ENCODE data around the gene ATAD3B. TPM values are rescaled to one million over a fixed set of nuclear protein-coding genes. Genes with fewer than 3 reads are reported as not detected.
"Not testable (repeated sequence)": the region's sequence is repeated elsewhere in the genome, so short reads cannot be mapped to it uniquely, and the experiment has no call there.

ATAD3B gene
- total RNA-seq, 1 donor from 2014 or later = 42.6 TPM

- not testable (repeated sequence) for DNase-seq (ENCODE audit: low spot score)
Measured at GRCh38 chr1:1480488-1480867, 8.9 kb downstream of the ATAD3B start.

GRCh38 chr1:1481811-1482210, 10.2 kb downstream of the ATAD3B start:
- DNase-seq (ENCODE audit: low spot score) = not testable (repeated sequence)

- DNase-seq (ENCODE audit: low spot score) = no peak
Measured at GRCh38 chr1:1482856-1483255, 11.3 kb downstream of the ATAD3B start.

- DNase-seq (ENCODE audit: low spot score) = no peak
Measured at GRCh38 chr1:1483714-1484113, 12.1 kb downstream of the ATAD3B start.

DNA sequence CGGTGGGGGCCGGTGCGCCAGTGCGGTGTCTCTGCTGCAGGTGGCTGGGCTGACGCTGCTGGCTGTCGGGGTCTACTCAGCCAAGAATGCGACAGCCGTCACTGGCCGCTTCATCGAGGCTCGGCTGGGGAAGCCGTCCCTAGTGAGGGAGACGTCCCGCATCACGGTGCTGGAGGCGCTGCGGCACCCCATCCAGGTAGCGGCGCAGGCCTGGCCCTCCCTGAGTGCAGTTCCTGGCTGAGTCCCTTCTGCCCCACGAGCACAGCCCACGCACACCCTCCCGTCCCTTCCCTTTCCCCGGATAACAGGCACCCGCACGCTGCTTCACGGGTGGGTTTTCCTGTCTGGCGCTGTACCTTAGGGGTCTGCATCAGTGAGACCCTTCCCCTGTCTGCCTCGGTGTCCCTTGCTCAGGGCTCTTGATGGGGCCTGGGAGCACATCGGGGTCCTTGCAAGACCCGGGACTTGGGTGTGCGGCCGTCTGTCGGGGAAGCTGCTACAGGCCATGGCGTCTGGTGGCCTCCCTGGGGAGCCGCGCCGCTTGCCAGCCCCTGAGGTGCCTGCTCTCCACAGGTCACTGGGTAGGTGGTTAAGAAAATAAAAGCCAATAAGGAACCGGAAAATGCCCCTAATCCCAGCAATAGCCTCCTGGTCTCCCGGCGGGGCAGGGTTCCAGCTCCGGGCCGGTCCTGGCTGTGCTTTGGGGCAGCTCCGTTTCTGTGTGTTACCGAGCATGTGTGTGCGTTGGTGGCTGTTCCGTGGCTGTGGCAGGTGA, 13.6 kb downstream of the ATAD3B start:
- DNase-seq (ENCODE audit: low spot score) = not testable (repeated sequence)

DNA sequence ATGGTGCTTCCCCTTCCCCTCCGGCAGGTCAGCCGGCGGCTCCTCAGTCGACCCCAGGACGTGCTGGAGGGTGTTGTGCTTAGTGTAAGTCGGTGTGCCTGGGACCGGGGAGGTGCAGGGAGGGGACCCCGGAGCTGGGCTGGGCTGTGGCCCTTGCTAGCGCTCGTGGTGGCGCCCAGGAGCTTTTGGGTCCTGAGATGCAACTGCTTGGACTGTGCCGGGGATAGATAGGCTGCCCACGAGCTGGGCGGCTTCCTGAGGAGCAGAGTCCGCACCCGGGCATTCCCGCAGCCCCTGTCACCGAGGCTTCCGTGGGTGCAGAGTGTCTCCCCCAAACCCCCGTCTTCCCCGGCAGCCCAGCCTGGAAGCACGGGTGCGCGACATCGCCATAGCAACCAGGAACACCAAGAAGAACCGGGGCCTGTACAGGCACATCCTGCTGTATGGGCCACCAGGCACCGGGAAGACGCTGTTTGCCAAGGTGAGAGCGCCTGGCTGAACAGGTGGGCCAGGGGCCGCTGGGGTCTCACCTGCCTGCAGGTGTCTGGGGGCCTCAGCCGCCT, 14.3 kb downstream of the ATAD3B start:
- DNase-seq (ENCODE audit: low spot score) = not testable (repeated sequence)

GRCh38 chr1:1487701-1488100, 16.1 kb downstream of the ATAD3B start:
- DNase-seq (ENCODE audit: low spot score) = no peak

DNA sequence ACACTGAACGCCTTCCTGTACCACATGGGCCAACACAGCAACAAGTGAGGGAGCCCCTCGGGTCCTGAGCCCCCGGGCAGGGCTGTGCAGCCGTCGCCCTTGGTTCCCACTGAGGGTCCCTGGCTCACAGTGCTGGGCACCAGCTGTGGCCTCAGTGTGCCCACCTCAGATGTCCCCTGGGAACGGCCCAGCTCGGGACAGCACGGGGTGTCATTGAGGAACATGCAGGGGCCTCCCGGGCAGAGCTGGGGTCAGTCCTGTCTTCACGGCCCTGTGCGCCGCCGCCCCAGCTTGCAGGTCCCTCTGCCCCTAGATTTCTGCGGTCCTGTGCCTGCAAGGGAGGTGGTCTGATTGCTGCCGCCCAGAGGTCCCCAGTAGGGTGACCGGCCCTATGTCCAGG, 17.7 kb downstream of the ATAD3B start:
- no peak for DNase-seq (ENCODE audit: low spot score)

DNA sequence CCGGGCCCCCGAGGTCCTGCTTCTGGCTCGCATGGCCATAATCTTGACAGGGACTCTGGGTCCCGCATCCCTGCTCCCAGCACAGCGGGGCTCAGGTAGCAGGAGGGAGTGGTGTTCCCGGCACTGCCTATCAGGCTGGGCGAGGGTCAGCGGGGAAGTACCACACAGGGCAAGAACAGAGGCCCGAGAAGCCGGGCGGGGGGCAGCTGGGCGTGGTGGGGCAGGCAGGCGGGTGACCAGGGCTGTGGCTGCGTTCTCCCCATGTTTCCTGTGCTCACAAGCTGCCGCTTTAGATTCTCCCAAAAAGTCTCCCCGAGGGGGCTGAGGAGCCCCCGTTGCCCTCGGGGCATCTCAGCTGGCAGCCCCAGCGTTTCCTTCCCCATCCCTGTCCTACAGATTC, 18.3 kb downstream of the ATAD3B start:
- no peak for DNase-seq (ENCODE audit: low spot score)

GRCh38 chr1:1490633-1491230, 19.2 kb downstream of the ATAD3B start:
- DNase-seq (ENCODE audit: low spot score) = no peak

GRCh38 chr1:1491601-1492000, 20.0 kb downstream of the ATAD3B start:
- no peak for DNase-seq (ENCODE audit: low spot score)

DNA sequence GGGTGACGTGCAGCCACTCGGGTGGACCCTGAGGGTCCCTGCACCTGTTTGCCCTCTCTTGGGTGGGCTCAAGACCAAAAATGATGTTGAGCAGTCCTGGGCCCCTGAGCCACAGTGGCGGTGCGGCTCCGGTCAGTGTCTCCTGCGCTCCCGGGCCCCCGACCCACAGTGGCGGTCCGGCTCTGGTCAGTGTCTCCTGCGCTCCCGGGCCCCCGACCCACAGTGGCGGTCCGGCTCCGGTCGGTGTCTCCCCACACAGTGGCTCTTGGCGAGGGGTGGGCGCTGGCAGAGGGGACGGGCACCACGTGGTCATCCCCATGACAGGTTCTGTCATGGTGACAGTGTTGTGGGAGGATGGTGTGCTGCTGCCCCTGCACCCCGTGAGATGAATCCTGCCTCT, 22.7 kb downstream of the ATAD3B start:
- not testable (repeated sequence) for DNase-seq (ENCODE audit: low spot score)

DNA sequence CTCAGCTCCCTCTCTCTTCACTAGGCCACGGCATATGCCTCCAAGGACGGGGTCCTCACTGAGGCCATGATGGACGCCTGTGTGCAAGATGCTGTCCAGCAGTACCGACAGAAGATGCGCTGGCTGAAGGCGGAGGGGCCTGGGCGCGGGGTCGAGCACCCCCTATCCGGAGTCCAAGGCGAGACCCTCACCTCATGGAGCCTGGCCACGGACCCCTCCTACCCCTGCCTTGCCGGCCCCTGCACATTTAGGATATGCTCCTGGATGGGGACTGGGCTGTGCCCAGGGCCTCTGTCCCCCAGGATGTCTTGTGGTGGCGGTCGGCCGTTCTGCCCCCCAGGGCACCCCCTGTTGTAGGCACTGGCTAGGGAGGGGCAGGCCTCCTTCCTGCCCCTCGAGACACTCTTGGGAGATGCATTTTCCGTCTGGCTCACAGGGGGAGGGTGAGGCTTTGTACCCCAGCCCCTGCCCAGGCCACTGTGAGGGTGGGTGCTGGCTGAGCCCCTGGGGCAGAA, 24.0 kb downstream of the ATAD3B start:
- DNase-seq (ENCODE audit: low spot score) = not testable (repeated sequence)

- DNase-seq (ENCODE audit: low spot score) = peak; percentile 74
Measured at GRCh38 chr1:1504777-1505365, 33.3 kb downstream of the ATAD3B start.

GRCh38 chr1:1505366-1505798, 33.8 kb downstream of the ATAD3B start:
- not testable (repeated sequence) for DNase-seq (ENCODE audit: low spot score)

DNA sequence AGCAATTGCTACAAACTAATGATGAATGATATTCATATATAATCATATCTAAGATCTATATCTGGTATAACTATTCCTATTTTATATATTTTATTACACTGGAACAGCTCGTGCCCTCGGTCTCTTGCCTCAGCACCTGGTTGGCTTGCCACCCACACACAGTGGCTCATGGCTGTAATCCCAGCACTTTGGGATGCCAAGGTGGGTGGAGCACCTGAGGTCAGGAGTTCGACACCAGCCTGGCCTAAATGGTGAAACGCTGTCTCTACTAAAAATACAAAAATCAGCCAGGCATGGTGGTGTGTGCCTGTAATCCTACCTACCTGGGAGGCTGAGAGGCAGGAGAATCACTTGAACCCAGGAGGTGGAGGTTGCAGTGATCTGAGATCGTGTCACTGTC, 34.2 kb downstream of the ATAD3B start:
- DNase-seq (ENCODE audit: low spot score) = not testable (repeated sequence)

- DNase-seq (ENCODE audit: low spot score) = no peak
Measured at GRCh38 chr1:1507305-1507704, 35.7 kb downstream of the ATAD3B start.

- DNase-seq (ENCODE audit: low spot score) = not testable (repeated sequence)
Measured at GRCh38 chr1:1508775-1509464, 37.4 kb downstream of the ATAD3B start.

DNA sequence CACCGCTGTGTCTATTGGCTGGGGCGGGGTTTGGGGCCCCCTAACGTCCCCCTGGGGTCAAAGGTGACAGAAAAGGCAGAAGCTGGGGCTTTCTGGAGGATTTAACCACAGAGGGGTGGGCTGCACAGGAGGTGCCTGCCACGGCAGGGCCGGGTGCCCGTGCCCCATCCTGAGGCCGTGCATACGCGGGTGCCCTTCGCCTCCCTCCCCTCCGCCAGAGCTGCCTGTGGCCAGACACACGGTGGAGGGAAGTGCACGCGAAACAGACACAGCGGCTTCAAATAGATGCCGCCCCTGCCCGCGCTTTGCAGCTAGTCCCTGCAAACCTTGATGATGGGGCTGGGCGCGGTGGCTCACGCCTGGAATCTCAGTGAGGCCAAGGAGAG, 37.9 kb downstream of the ATAD3B start:
- not testable (repeated sequence) for DNase-seq (ENCODE audit: low spot score)

DNA sequence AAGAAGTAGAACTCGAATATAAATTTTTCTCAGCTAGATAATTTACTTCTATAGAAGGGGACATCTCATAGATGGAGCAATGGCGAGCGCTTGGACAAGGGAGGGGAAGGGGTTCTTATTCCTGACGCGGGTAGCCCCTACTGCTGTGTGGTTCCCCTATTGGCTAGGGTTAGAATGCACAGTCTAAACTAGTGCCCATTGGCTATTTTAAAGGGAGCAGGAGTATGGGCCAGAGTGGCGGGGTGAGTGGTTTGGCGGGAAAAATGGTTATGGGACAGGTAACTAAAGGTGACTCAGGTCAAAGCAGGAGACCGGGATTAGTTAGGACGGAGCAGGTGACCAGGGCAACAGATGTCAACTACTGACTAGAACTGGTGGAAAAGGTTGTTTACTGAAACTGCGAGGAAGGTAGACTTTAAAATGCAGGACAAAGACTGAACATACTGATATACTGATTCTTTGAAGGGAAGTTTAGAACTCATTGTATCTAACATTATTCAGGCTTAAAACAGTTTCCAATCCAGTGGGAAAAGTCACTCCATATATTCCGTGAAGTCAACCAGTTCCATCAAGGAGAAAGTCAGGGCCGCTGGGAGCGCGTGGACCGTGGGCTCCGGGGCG, 39.5 kb downstream of the ATAD3B start:
- DNase-seq (ENCODE audit: low spot score) = no peak

DNA sequence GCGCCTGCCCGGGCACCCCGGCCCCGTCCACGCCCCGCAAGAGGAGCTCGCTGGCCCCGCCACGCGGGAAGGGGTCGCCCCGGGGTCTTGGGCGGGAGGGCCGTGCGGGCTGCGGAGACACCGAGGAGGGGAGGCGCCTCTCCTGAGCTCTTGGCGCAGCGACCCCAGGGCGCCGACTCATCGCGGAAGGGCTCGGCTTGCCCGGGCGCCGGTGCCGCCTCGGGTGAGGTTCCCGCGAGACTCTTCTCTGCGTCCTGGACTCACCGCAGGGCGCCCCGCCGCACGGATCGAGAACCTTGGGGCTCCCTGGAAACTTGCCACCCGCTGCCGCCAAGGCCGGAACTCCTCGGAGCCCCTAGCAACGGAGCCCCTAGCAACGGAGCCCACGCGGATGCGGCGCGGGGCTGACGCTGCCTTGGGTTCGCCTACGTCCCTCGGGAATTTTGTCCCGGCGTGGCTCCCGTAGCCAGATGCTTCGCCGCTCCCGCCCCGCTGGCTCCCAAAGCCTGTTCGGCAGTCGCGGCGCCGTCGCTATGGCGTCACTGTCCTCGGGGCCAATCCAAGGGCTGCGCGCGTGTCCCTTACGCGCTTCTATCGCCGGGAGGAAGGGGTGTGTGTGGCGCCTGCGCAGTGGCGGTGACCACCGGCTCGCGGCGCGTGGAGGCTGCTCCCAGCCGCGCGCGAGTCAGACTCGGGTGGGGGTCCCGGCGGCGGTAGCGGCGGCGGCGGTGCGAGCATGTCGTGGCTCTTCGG, 40.1 kb downstream of the ATAD3B start, which contains the start of gene ATAD3A:
ATAD3A (plus strand) TSS at position 630 of the 753 bp plus-strand sequence; CDS start at position 737, 107 bp downstream.
- peak; percentile 97 for DNase-seq (ENCODE audit: low spot score)
